Measurements from ENCODE around the gene BATF.

The BATF gene

GRCh38 chr14:75563931-75564330 lies 41.7 kb downstream of the BATF start:
- DNase-seq = no peak

GRCh38 chr14:75565056-75565455 lies 42.8 kb downstream of the BATF start:
- no peak for DNase-seq

GRCh38 chr14:75566321-75566720 lies 44.1 kb downstream of the BATF start:
- DNase-seq = no peak

- no peak for DNase-seq
Observed at GRCh38 chr14:75566752-75567151, 44.5 kb downstream of the BATF start.

GRCh38 chr14:75568140-75568539 lies 45.9 kb downstream of the BATF start:
- no peak for DNase-seq

GRCh38 chr14:75568791-75569190 lies 46.5 kb downstream of the BATF start:
- no peak for DNase-seq

- no peak for DNase-seq
Observed at GRCh38 chr14:75570797-75571196, 48.5 kb downstream of the BATF start.

- no peak for DNase-seq
Observed at GRCh38 chr14:75572104-75572503, 49.8 kb downstream of the BATF start.

GRCh38 chr14:75577090-75577489 lies 54.8 kb downstream of the BATF start:
- DNase-seq = no peak

GRCh38 chr14:75577729-75578101 lies 55.4 kb downstream of the BATF start:
- DNase-seq = no peak

- DNase-seq = no peak
Observed at GRCh38 chr14:75578102-75578785, 56.0 kb downstream of the BATF start, which contains the start of gene FLVCR2. TSS of gene FLVCR2 (plus strand) at chr14:75578620. CDS start at chr14:75578973, 353 bp downstream.

- no peak for DNase-seq
Observed at GRCh38 chr14:75578786-75579337, 56.6 kb downstream of the BATF start.

GRCh38 chr14:75579338-75579864 lies 57.1 kb downstream of the BATF start:
- DNase-seq = no peak

GRCh38 chr14:75579882-75580281 lies 57.6 kb downstream of the BATF start:
- DNase-seq = no peak

- no peak for DNase-seq
Observed at GRCh38 chr14:75587388-75587787, 65.1 kb downstream of the BATF start.

- no peak for DNase-seq
Observed at GRCh38 chr14:75589931-75590330, 67.7 kb downstream of the BATF start.

- no peak for DNase-seq
Observed at GRCh38 chr14:75591331-75591946, 69.2 kb downstream of the BATF start.

GRCh38 chr14:75591987-75592575 lies 69.8 kb downstream of the BATF start:
- DNase-seq = no peak

- no peak for DNase-seq
Observed at GRCh38 chr14:75595226-75595625, 73.0 kb downstream of the BATF start.
